Caki2 (cell line): Measurements from ENCODE around the gene ACKR2. TPM values are rescaled to one million over a fixed set of nuclear protein-coding genes. Genes with fewer than 3 reads are reported as not detected.
"Not testable (repeated sequence)": the region's sequence is repeated elsewhere in the genome, so short reads cannot be mapped to it uniquely, and the experiment has no call there.

Experiments used
- DNase-seq: peaks from one replicate; pipeline ENCODE4 v3.0.0-alpha.2; 2015; ENCODE audit warnings: low read depth
- in situ Hi-C: cut with HindIII; loops from 2 replicates; pipeline ENCODE4 v1.10.0; 2016; ENCODE audit warnings: low sequenced_read_pairs, low pct_unique_long_range_greater_than_20kb, mixed read lengths
- total RNA-seq: library from RNA; depleted of rRNA; stranded (reverse); fragments of >200 nt; shearing (Covaris generic); gene quantifications from 2 replicates; pipeline ENCODE4 v1.2.3, GENCODE V29; 2014; ENCODE audit warnings: low replicate concordance

ACKR2 gene
- total RNA-seq, 1 experiment from 2014 or later, result 0.74 TPM

GRCh38 chr3:42799376-42799775 lies 9.9 kb upstream of the ACKR2 start:
- in situ Hi-C loops, result no loop called here
- no peak for DNase-seq

GRCh38 chr3:42800251-42800650 lies 9.0 kb upstream of the ACKR2 start:
- DNase-seq, result no peak
- in situ Hi-C loops, result no loop called here

DNA sequence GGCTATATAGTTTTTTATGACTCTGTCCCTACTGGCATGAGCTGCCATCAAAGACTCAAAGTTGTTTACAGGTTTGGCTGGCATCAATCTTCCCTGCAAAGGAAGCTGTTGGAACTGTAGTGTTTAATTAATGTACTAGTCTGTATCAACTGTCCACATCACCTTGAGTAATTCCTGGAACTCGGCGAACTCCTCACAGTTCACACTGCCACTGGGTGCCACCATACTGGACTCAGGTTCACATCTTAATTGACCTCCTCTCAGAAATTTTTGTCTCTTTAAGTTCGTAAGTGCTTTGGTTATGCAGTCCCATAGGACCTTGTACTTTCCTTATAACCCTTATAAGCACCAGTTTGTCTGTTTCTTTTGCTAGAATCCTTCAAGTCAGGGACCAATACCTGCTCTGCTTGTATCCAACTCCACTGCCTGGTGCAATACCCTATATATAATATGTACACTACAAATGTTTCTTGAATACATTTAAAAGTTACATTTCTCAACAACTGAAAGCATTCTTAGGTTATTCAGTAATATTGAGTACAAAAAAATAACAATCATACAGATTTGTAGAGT lies 8.1 kb upstream of the ACKR2 start:
- in situ Hi-C loops, result no loop called here
- no peak for DNase-seq

GRCh38 chr3:42801784-42802183 lies 7.5 kb upstream of the ACKR2 start:
- no peak for DNase-seq
- in situ Hi-C loops, result no loop called here

- DNase-seq, result no peak
- in situ Hi-C loops, result no loop called here
Measured at GRCh38 chr3:42802876-42803413, 6.3 kb upstream of the ACKR2 start.

DNA sequence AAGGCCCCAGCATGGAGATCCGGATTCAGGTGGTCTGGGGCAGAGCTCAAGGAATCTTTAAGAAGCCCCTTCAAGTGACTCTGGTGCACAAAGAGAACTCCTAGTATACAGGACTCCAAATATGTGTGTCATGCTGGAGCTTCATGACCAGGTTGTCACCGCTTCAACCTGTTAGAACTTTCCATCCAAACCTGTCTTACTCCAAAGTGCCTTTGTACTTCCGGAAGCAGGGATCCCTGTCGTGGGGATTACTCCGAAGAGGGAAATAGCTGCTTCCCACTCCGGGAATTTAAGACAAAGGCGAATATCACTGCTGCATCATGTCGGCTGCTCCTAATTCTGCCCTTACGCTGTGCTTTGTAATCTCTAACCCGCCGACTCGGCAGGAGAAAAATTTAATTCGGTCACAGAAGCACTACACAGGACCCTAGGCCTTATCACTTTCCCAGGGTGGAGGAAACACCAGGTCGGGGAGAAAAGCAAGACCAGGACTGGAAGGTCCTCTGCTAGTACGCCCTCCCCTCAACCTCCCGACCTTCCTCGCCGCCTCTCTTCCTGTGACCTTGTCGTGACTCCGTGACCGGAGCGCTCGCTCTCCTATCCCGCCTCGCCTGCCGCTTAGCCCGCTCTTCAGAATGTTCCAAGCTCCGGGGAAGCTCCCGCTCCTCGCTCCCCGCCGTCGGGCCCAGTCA lies 5.7 kb upstream of the ACKR2 start:
- in situ Hi-C loops, result no loop called here
- DNase-seq, result peak; percentile 47

DNA sequence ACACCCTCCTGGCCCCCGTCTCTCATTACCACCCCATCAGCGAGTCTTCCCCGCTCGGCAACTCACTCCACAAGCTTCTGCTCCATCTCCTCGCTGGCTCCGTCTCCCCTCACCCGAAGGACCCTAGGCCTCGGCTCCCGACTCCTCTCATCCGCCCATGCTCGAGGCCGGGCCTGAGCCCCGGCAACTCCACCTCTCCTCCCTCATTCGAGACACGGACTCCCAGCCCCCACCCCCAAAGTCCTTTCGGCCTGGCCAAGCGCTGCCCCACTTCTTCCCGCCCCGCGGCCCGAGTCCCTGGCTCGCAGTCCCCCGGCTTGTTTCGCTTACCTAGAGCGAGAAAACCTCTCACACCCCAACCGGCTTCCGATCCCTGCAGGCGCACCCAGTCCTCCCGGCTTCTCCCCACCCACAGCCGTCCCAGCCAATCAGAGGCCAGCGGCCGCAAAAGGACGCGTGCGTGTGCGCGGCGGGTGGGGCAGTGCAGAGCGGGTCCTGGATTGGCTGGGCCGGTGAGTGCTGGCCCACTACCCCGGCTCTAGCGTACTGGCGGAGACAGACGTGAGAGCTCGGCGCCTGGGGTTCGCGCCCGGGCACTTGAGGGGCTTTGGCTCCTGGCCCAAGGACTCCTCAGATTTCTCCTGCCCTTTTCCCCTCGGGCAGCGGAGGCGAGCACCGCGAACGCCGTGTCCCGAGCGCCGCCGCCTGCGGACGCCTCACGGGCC lies 5.0 kb upstream of the ACKR2 start, which contains the start of gene HIGD1A:
TSS of gene HIGD1A (minus strand) at position 385 of the 725 bp plus-strand sequence. CDS start 10,237 bp downstream, outside the sequence.
- DNase-seq, result peak; percentile 88
- in situ Hi-C loops, result no loop called here

- no peak for DNase-seq
- in situ Hi-C loops, result no loop called here
Measured at GRCh38 chr3:42804831-42805132, 4.5 kb upstream of the ACKR2 start.

DNA sequence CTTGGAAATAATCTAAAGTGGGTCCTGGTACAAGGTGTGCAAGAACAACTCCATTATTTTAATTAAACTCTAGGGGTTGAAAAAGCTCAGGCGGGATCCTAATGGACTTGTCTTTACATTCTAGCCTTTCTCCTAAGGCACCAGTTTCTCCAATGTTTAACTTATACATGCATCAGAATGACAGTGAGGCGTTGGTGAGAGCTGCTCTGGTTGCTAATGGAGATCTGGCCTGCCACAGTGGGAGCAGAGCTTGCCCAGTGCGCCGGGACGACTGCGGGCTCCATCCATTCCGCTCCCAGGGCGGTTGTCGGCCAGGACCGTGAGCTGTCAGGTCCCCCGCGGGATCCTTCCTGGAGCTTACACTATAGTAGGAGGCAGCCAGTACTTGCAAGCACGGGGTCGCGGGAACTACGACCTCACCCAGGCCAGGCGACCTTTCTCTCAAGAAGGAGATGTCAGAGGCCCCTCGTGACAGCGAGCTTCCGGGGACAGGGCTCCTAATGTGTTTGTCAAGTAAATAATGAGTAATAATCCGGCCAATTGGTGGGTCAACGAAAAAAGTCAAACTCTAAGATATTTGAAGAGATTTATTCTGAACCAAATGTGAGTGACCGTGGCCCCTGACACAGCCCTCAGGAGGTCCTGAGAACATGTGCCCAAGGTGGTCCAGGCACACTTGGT lies 4.0 kb upstream of the ACKR2 start:
- no peak for DNase-seq
- in situ Hi-C loops, result no loop called here

DNA sequence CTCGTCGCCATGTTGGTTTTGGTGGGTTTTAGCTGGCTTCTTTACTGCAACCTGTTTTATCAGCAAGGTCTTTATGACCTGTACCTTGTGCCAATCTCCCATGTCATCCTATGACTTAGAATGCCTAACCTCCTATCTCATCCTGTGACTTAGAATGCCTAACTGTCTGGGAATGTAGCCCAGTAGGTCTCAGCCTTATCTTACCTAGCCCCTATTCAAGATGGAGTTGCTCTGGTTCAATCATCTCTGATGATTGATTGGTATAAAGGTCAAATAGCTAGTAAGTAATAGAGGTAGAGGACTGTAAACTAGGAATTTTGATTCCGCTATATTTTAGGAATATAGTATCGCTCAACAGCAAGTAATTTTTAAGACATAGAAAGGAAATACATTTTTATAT lies 1.3 kb upstream of the ACKR2 start:
- DNase-seq, result no peak
- in situ Hi-C loops, result no loop called here

DNA sequence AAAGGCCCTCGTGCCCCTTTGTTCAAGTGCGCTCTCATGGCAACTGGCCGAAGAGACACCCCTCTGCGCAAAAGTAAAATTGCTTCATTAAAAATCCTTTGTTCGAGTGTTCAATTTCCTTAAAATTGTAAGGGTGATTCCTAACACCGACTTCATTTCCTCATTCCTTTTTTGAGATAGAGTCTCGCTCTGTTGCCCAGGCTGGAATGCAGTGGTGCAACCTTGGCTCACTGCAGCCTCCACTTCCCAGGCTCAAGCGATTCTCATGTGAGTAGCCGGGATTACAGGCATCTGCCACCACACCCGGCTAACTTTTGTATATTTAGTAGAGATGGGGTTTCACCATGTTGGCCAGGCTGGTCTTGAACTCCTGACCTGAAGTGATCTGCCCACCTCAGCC lies 1.5 kb downstream of the ACKR2 start:
- in situ Hi-C loops, result not testable (repeated sequence)
- peak; percentile 21 for DNase-seq

- DNase-seq, in situ Hi-C loops: not testable (repeated sequence)
Measured at GRCh38 chr3:42811118-42811883, 2.1 kb downstream of the ACKR2 start.

GRCh38 chr3:42814246-42814645 lies 5.0 kb downstream of the ACKR2 start:
- in situ Hi-C loops, result no loop called here
- DNase-seq, result no peak

- in situ Hi-C loops, result no loop called here
- DNase-seq, result peak; percentile 36
Measured at GRCh38 chr3:42814914-42815507, 5.8 kb downstream of the ACKR2 start.

- DNase-seq, result peak; percentile 4
- in situ Hi-C loops, result no loop called here
Measured at GRCh38 chr3:42815826-42816225, 6.6 kb downstream of the ACKR2 start.

DNA sequence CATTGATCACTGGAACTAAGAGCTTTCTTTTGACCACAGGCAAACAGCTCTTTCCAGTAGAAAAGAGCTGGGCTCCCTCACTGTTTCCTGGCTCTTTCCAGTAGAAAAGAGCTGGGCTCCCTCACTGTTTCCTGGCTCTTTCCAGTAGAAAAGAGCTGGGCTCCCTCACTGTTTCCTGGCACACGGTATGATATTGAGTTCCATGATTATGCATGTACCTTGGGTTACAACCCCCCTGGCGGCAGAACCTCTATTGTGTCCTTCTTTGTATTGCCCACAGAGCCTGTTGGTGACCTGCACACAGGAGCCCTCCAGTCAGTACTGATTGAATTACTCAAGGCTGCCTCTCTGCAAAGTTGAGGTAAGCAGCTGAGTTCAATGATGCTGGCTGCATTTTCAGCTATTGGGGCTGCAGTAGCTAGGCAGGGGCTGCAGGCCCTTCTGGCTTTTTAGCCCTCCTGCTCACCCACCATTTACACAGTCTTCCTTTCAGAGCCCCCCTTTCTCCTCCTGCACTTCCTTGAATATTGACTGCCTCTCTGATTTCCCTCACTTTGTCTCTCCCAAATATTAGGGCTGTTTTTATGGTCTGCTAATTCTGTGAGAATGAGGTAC lies 10.2 kb downstream of the ACKR2 start:
- in situ Hi-C loops, result no loop called here
- DNase-seq, result no peak

DNA sequence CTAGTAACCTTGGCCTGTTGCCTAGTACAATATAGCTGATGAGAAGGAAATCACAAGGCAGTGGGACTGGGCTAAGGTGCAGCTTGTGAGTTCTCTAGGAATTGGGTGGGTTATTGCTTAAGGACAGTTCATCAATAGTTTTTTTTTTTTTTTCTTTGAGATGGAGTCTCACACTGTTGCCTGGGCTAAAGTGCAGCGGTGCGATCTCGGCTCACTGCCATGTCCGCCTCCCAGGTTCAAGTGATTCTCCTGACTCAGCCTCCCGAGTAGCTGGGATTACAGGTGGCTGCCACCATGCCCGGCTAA lies 11.5 kb downstream of the ACKR2 start:
- in situ Hi-C loops, result no loop called here
- DNase-seq, result no peak

GRCh38 chr3:42822828-42823227 lies 13.6 kb downstream of the ACKR2 start:
- in situ Hi-C loops, result no loop called here
- DNase-seq, result no peak
